Measurements from ENCODE around the gene TNRC18. TPM values are rescaled to one million over a fixed set of nuclear protein-coding genes. Genes with fewer than 3 reads are reported as not detected.

The TNRC18 gene
- polyA plus RNA-seq, 4 donors = 5.4 to 89.8 (median 29.2) TPM

GRCh38 chr7:5429253-5429856, 5.7 kb upstream of the TNRC18 start:
- Histone ChIP-seq H3K4me3 (ENCODE audit: low read depth in 1 of 3, low read length in 3 of 3) (peak overlapping the region; percentile 38 to 99 (median 91)), H3K36me3 (ENCODE audit: control insufficient read depth in 3 of 3, insufficient read depth in 2 of 3, low read depth in 1 of 3, low read length in 3 of 3) (peaks cover 0 to 22% (median 0%) of the 10 kb centered on the region in 3 donors), H3K4me1 (ENCODE audit: control insufficient read depth in 3 of 3, insufficient read depth in 2 of 3, low read depth in 1 of 3, low read length in 2 of 3) (peaks cover 0 to 19% (median 0%) of the 10 kb centered on the region in 3 donors), H3K9me3 (ENCODE audit: control insufficient read depth in 2 of 2, insufficient read depth in 1 of 2, low read depth in 1 of 2, low read length in 1 of 2) (peaks cover 0 to 9% of the 10 kb centered on the region in 2 donors), H3K27ac (ENCODE audit: low read depth in 1 of 3, low read length in 2 of 3) (peak overlapping the region; percentile 83 to 99 (median 98)), H3K27me3 (ENCODE audit: control insufficient read depth in 3 of 3, insufficient read depth in 3 of 3, low read length in 3 of 3) (no peaks in the 10 kb centered on the region)
- DNase-seq = peak; percentile 80 to 94
- no peak for FAIRE-seq
- WGBS, 3 donors = 0 to 6% (median 3%) methylated on average over 31 of the region's 31 CpGs

GRCh38 chr7:5428478-5429252, 5.0 kb upstream of the TNRC18 start:
- FAIRE-seq (no peak), DNase-seq (peak; percentile 77 to 80)
- Histone ChIP-seq H3K27ac (ENCODE audit: low read depth in 1 of 3, low read length in 2 of 3) (peak overlapping the region; percentile 83 to 99 (median 98)), H3K27me3 (ENCODE audit: control insufficient read depth in 3 of 3, insufficient read depth in 3 of 3, low read length in 3 of 3) (no peaks in the 10 kb centered on the region), H3K4me1 (ENCODE audit: control insufficient read depth in 3 of 3, insufficient read depth in 2 of 3, low read depth in 1 of 3, low read length in 2 of 3) (peaks cover 0 to 19% (median 0%) of the 10 kb centered on the region in 3 donors), H3K36me3 (ENCODE audit: control insufficient read depth in 3 of 3, insufficient read depth in 2 of 3, low read depth in 1 of 3, low read length in 3 of 3) (peaks cover 0 to 22% (median 0%) of the 10 kb centered on the region in 3 donors), H3K9me3 (ENCODE audit: control insufficient read depth in 2 of 2, insufficient read depth in 1 of 2, low read depth in 1 of 2, low read length in 1 of 2) (peaks cover 0 to 9% of the 10 kb centered on the region in 2 donors), H3K4me3 (ENCODE audit: low read depth in 1 of 3, low read length in 3 of 3) (peak overlapping the region; percentile 54 to 99 (median 91))
- 2 to 9% (median 4%) methylated on average over 45 to 46 of the region's 46 CpGs for WGBS, 3 donors

- peaks cover 0 to 2% (median 0%) of the 10 kb centered on the region in 3 donors for H3K36me3 ChIP-seq (ENCODE audit: control insufficient read depth in 3 of 3, insufficient read depth in 2 of 3, low read depth in 1 of 3, low read length in 3 of 3)
- WGBS, 3 donors = 0 to 2% (median 1%) methylated on average over 13 of the region's 13 CpGs
- DNase-seq (no peak), FAIRE-seq (no peak)
- H3K9me3 ChIP-seq (ENCODE audit: control insufficient read depth in 2 of 2, insufficient read depth in 1 of 2, low read depth in 1 of 2, low read length in 1 of 2) = no peaks in the 10 kb centered on the region
- peak overlapping the region; percentile 66 to 99 (median 91) for H3K4me3 ChIP-seq (ENCODE audit: low read depth in 1 of 3, low read length in 3 of 3)
- peaks cover 0 to 19% (median 0%) of the 10 kb centered on the region in 3 donors for H3K4me1 ChIP-seq (ENCODE audit: control insufficient read depth in 3 of 3, insufficient read depth in 2 of 3, low read depth in 1 of 3, low read length in 2 of 3)
- no peaks in the 10 kb centered on the region for H3K27me3 ChIP-seq (ENCODE audit: control insufficient read depth in 3 of 3, insufficient read depth in 3 of 3, low read length in 3 of 3)
- H3K27ac ChIP-seq (ENCODE audit: low read depth in 1 of 3, low read length in 2 of 3) = peak overlapping the region; percentile 83 to 99 (median 98)
Measured at GRCh38 chr7:5426226-5426475, 2.5 kb upstream of the TNRC18 start.

- Histone ChIP-seq H3K4me3 (ENCODE audit: low read depth in 1 of 3, low read length in 3 of 3) (peak overlapping the region; percentile 66 to 99 (median 91)), H3K4me1 (ENCODE audit: control insufficient read depth in 3 of 3, insufficient read depth in 2 of 3, low read depth in 1 of 3, low read length in 2 of 3) (peaks cover 0 to 18% (median 0%) of the 10 kb centered on the region in 3 donors), H3K27me3 (ENCODE audit: control insufficient read depth in 3 of 3, insufficient read depth in 3 of 3, low read length in 3 of 3) (no peaks in the 10 kb centered on the region), H3K36me3 (ENCODE audit: control insufficient read depth in 3 of 3, insufficient read depth in 2 of 3, low read depth in 1 of 3, low read length in 3 of 3) (peaks cover 0 to 4% (median 0%) of the 10 kb centered on the region in 3 donors), H3K9me3 (ENCODE audit: control insufficient read depth in 2 of 2, insufficient read depth in 1 of 2, low read depth in 1 of 2, low read length in 1 of 2) (no peaks in the 10 kb centered on the region), H3K27ac (ENCODE audit: low read depth in 1 of 3, low read length in 2 of 3) (peak overlapping the region; percentile 83 to 99 (median 98))
- FAIRE-seq (no peak), DNase-seq (peak; percentile 82 to 89)
- 0 to 2% (median 1%) methylated on average over 37 to 38 of the region's 38 CpGs for WGBS, 3 donors
Measured at GRCh38 chr7:5425507-5426225, 2.0 kb upstream of the TNRC18 start.

GRCh38 chr7:5424749-5425506, 1.3 kb upstream of the TNRC18 start:
- H3K4me1 ChIP-seq (ENCODE audit: control insufficient read depth in 3 of 3, insufficient read depth in 2 of 3, low read depth in 1 of 3, low read length in 2 of 3) = peaks cover 0 to 11% (median 0%) of the 10 kb centered on the region in 3 donors
- H3K27me3 ChIP-seq (ENCODE audit: control insufficient read depth in 3 of 3, insufficient read depth in 3 of 3, low read length in 3 of 3) = no peaks in the 10 kb centered on the region
- FAIRE-seq (no peak), DNase-seq (peak; percentile 81 to 87)
- H3K4me3 ChIP-seq (ENCODE audit: low read depth in 1 of 3, low read length in 3 of 3) = peak overlapping the region; percentile 66 to 99 (median 91)
- H3K9me3 ChIP-seq (ENCODE audit: control insufficient read depth in 2 of 2, insufficient read depth in 1 of 2, low read depth in 1 of 2, low read length in 1 of 2) = no peaks in the 10 kb centered on the region
- 0 to 2% (median 1%) methylated on average over 43 to 44 of the region's 44 CpGs for WGBS, 3 donors
- H3K36me3 ChIP-seq (ENCODE audit: control insufficient read depth in 3 of 3, insufficient read depth in 2 of 3, low read depth in 1 of 3, low read length in 3 of 3) = peaks cover 0 to 11% (median 0%) of the 10 kb centered on the region in 3 donors
- peak overlapping the region; percentile 83 to 99 (median 98) for H3K27ac ChIP-seq (ENCODE audit: low read depth in 1 of 3, low read length in 2 of 3)

- Histone ChIP-seq H3K27me3 (ENCODE audit: control insufficient read depth in 3 of 3, insufficient read depth in 3 of 3, low read length in 3 of 3) (no peaks in the 10 kb centered on the region), H3K36me3 (ENCODE audit: control insufficient read depth in 3 of 3, insufficient read depth in 2 of 3, low read depth in 1 of 3, low read length in 3 of 3) (peaks cover 0 to 14% (median 0%) of the 10 kb centered on the region in 3 donors), H3K9me3 (ENCODE audit: control insufficient read depth in 2 of 2, insufficient read depth in 1 of 2, low read depth in 1 of 2, low read length in 1 of 2) (no peaks in the 10 kb centered on the region), H3K27ac (ENCODE audit: low read depth in 1 of 3, low read length in 2 of 3) (peak overlapping the region; percentile 83 to 99 (median 98)), H3K4me1 (ENCODE audit: control insufficient read depth in 3 of 3, insufficient read depth in 2 of 3, low read depth in 1 of 3, low read length in 2 of 3) (peaks cover 0 to 3% (median 0%) of the 10 kb centered on the region in 3 donors), H3K4me3 (ENCODE audit: low read depth in 1 of 3, low read length in 3 of 3) (peak overlapping the region; percentile 66 to 99 (median 91))
- WGBS, 3 donors = 0 to 1% (median 0%) methylated on average over 49 to 57 of the region's 57 CpGs
- DNase-seq (peak; percentile 97 to 99), FAIRE-seq (no peak)
Measured at GRCh38 chr7:5423976-5424748, 528 bp upstream of the TNRC18 start.

- peaks cover 0 to 26% (median 0%) of the 10 kb centered on the region in 3 donors for H3K36me3 ChIP-seq (ENCODE audit: control insufficient read depth in 3 of 3, insufficient read depth in 2 of 3, low read depth in 1 of 3, low read length in 3 of 3)
- H3K4me1 ChIP-seq (ENCODE audit: control insufficient read depth in 3 of 3, insufficient read depth in 2 of 3, low read depth in 1 of 3, low read length in 2 of 3) = peaks cover 0 to 14% (median 3%) of the 10 kb centered on the region in 3 donors
- H3K9me3 ChIP-seq (ENCODE audit: control insufficient read depth in 2 of 2, insufficient read depth in 1 of 2, low read depth in 1 of 2, low read length in 1 of 2) = no peaks in the 10 kb centered on the region
- H3K4me3 ChIP-seq (ENCODE audit: low read depth in 1 of 3, low read length in 3 of 3) = peak overlapping the region; percentile 85 to 99 (median 91)
- peak; percentile 10 to 40 for DNase-seq
- no peak for FAIRE-seq
- H3K27ac ChIP-seq (ENCODE audit: low read depth in 1 of 3, low read length in 2 of 3) = peak overlapping the region; percentile 88 to 100 (median 92)
- no peaks in the 10 kb centered on the region for H3K27me3 ChIP-seq (ENCODE audit: control insufficient read depth in 3 of 3, insufficient read depth in 3 of 3, low read length in 3 of 3)
- WGBS, 3 donors = 0 to 1% (median 0%) methylated on average over 48 to 56 of the region's 56 CpGs
Measured at GRCh38 chr7:5422396-5423305, 983 bp downstream of the TNRC18 start.

Measured in small intestine (tissue), 7 donors.